ENCODE results near the gene CLSTN1. TPM values are rescaled to one million over a fixed set of nuclear protein-coding genes. Genes with fewer than 3 reads are reported as not detected.
"Not testable (repeated sequence)": the region's sequence is repeated elsewhere in the genome, so short reads cannot be mapped to it uniquely, and the experiment has no call there.

The CLSTN1 gene
- total RNA-seq, 1 donor from 2014 or later, result 121 TPM

DNA sequence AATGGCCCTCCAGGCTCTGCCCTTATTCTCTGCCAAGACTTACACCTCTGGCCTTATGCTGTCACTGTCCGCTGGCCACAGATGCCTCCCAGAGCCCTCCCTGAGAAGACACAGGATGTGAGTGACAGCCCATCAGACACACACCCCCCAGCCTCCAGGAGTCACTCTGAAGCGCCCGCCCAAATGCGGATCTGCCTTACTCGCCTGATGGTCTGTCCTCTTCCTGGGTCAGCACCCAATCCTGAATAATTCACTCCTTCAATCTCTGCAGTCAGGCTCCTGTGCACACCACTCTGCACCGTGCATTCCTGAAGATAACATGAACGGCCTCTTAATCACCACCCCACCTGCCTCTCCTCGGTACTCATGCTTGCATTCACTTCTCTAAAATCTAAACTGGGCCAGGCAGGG, 14.7 kb downstream of the CLSTN1 start:
- DNase-seq (ENCODE audit: low spot score), result no peak
- ATAC-seq, result peak; percentile 20
- intact Hi-C loops (cut with DNase I), result no loop called here

DNA sequence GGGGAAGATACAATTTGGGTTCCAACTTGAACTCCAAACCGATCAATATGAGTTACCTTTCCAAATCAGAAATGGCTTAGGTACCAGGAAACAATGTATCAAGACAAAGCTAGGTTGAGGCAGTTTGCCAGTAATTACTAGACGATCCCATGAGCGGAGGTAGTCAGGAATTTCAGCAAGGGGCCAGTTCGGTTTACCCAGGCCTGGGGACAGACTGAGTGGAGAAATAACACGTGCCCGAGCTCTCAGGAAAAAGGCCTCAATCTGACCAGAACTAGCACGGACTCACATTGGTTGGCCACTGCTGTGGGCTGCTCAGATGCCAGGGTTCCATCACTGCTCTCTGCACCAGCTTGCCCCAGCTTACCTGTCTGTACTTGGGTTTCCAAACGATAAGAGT, 15.3 kb downstream of the CLSTN1 start:
- intact Hi-C loops (cut with DNase I), result no loop called here
- ATAC-seq (no peak), DNase-seq (ENCODE audit: low spot score) (no peak)

- intact Hi-C loops (cut with DNase I), result no loop called here
- DNase-seq (ENCODE audit: low spot score) (no peak), ATAC-seq (no peak)
Observed at GRCh38 chr1:9807541-9807940, 16.2 kb downstream of the CLSTN1 start.

DNA sequence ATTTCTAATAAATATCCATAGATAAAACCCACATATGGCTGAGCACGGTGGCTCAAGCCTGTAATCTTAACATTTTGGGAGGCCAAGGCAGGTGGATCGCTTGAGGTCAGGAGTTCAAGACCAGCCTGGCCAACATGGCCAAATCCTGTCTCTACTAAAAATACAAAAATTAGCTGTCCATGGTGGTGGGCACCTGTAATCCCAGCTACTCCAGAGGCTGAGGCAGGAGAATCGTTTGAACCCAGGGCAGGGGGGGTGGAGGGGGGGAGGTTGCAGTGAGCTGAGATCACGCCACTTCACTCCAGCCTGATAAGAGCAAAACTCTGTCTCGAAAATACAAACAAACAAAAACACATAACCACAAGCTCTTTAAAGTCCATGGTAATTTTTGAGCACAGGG, 17.8 kb downstream of the CLSTN1 start:
- intact Hi-C loops (cut with DNase I); DNase-seq (ENCODE audit: low spot score); ATAC-seq: not testable (repeated sequence)

GRCh38 chr1:9805006-9805508, 18.7 kb downstream of the CLSTN1 start:
- intact Hi-C loops (cut with DNase I), result no loop called here
- ATAC-seq (no peak), DNase-seq (ENCODE audit: low spot score) (no peak)

- DNase-seq (ENCODE audit: low spot score); intact Hi-C loops (cut with DNase I); ATAC-seq: not testable (repeated sequence)
Observed at GRCh38 chr1:9803003-9803918, 20.5 kb downstream of the CLSTN1 start.

- ATAC-seq, result no peak
- intact Hi-C loops (cut with DNase I), result no loop called here
Observed at GRCh38 chr1:9801909-9802308, 21.9 kb downstream of the CLSTN1 start.

GRCh38 chr1:9798236-9799130, 25.3 kb downstream of the CLSTN1 start:
- intact Hi-C loops (cut with DNase I), result no loop called here
- DNase-seq (ENCODE audit: low spot score) (no peak), ATAC-seq (peak; percentile 84)

More at GRCh38 chr1:9801909-9802308, 21.9 kb downstream of the CLSTN1 start:
- DNase-seq (ENCODE audit: low spot score), result no peak

DNA sequence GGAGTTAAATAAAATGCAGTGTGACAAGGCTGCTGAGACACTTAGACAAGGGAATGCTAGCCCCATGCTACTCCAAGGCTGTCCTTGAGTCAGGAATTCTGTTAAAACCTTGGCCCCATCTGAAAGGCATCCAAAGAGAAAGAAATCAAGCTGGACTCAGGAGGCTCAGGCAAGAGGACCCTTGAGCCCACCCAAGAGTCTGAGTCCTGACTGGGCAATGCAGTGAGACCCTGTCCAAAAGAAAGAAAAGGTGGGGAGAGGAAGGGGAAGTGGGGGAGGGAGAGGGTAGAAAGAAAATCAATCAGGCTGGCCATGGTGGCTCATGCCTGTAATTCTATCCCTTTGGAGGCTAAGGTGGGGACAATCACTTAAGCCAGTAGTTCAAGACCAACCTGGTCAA, 26.7 kb downstream of the CLSTN1 start:
- intact Hi-C loops (cut with DNase I), result no loop called here
- no peak for ATAC-seq
- no peak for DNase-seq (ENCODE audit: low spot score)

GRCh38 chr1:9794081-9794480, 29.7 kb downstream of the CLSTN1 start:
- intact Hi-C loops (cut with DNase I), result no loop called here
- no peak for DNase-seq (ENCODE audit: low spot score)

DNA sequence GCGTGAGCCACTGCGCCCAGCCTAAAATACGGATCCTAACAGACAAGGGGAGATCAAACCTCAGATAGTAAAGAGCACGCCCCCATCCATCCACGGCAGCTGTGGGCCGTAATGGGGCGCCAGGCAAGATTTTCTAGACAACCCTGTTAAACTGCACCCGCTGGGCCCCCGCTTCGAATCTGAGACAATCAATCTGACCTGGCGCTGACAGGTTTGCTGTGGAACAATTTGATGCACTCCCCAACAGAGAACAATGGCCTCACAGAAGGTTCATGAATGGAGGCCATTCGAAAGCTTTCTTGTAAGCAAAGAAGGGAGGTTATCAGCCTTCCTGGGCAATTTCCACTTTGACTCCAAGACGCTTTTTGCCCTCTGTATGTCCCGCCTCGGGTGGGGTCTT, 30.5 kb downstream of the CLSTN1 start:
- no peak for ATAC-seq
- DNase-seq (ENCODE audit: low spot score), result no peak
- intact Hi-C loops (cut with DNase I), result no loop called here

More at GRCh38 chr1:9794081-9794480, 29.7 kb downstream of the CLSTN1 start:
- ATAC-seq, result no peak

DNA sequence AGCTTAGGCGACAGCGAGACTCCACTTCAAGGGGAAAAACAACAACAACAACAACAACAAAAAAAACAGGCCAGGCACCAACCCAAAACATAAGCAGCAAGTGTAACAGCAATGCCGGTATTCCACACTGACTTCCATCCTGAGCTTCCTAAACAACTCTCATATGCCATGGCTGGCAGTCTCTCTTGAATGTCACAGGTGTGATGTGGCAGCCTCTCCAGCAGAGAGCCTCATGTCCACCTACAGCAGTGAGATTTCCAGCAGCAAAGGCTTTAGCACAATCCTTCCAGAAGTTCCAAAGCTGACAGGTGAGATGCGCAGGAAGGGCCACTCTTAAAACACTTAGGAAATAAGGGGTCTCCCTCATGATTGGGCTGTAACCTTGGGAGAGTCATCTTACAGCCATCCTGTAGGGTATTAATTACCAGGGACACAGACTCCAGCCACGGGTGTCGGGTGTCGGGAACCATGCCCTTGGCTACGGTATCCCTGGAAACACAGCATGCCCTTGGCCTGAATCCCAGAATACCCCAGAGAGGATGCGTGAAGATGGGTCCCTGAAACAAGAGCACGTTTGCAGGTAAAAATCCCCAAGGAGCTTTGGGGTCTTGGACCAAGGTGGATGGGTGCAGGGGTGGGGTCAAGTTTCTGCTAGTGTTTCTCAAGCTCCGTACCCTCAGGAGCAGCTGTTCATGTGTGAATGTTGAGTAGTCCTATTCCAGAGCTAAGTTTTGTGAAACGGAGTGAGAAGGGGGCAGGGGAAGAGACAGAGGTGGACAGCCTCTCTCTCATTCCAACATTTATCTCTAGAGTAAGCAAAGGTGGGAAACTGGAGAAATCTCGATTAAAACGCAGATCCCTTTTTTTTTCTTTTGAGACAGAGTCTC, 31.4 kb downstream of the CLSTN1 start:
- intact Hi-C loops (cut with DNase I), result no loop called here
- ATAC-seq, result no peak
- DNase-seq (ENCODE audit: low spot score), result no peak

- DNase-seq (ENCODE audit: low spot score); ATAC-seq; intact Hi-C loops (cut with DNase I): not testable (repeated sequence)
Observed at GRCh38 chr1:9789700-9790099, 34.1 kb downstream of the CLSTN1 start.

DNA sequence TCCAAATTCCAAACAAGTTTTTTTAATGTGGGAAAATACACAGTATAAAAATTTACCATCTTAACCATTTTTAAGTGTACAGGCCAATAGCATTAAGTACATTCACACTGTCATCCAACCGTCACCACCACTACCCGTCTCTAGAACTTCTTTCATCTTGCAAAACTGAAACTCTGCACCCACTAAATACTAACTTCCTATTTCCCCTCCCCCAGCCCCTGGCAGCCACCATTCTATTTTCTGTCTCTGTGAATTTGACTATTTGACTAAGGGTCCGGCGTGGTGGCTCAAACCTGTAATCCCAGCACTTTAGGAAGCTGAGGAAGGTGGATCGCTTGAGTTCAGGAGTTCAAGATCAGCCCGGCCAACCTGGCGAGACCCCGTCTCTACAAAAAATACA, 36.1 kb downstream of the CLSTN1 start:
- ATAC-seq (no peak), DNase-seq (ENCODE audit: low spot score) (no peak)
- intact Hi-C loops (cut with DNase I), result no loop called here

DNA sequence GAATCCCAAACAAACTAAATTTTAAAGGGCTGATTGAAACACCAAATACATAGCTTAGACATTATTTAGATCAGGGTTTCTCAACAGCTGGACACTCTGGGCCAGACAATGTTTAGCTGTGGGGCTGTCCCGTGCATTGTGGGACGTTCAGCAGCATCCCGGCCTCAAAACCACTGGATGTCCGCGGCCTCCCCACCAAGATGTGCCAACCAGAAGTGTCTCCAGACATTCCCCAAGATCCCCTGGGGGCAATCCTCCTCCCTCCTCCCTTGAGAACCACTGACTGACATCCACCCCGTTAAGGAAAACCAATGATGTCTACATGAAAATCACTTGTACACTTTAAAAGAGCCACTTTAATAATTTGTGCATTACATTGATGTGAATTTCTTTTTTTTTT, 38.4 kb downstream of the CLSTN1 start:
- no peak for ATAC-seq
- intact Hi-C loops (cut with DNase I), result no loop called here

DNA sequence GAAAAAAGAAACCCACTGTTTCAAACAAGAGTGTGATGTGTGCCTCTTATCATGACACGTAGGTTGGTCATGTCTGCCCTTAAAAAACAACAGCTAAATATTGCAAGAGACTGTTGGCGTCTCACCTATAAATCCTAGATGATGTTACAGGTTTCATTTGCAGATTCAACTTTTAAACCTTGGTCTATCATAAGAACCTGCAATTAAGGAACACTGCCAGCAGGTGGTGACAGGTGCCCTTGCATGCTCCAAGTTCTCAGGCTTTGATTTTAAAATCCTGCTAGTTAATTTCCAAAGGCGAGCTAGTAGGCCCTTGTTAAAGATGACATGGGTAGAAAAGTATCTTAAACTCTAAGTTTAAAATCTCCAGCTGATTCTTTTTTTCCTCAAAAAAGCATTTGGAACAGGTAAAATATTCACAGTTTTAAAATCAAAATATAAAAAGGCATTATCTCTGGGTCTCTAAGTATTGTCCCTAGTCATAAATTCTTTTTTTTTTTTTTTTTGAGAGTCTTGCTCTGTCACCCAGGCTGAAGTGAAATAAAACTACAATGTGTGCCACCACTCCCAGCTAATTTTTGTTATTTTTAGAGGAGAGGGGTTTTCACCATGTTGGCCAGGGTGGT, 39.1 kb downstream of the CLSTN1 start:
- DNase-seq (ENCODE audit: low spot score) (no peak), ATAC-seq (no peak)
- intact Hi-C loops (cut with DNase I), result no loop called here

More for the DNA sequence above, 38.4 kb downstream of the CLSTN1 start:
- no peak for DNase-seq (ENCODE audit: low spot score)

DNA sequence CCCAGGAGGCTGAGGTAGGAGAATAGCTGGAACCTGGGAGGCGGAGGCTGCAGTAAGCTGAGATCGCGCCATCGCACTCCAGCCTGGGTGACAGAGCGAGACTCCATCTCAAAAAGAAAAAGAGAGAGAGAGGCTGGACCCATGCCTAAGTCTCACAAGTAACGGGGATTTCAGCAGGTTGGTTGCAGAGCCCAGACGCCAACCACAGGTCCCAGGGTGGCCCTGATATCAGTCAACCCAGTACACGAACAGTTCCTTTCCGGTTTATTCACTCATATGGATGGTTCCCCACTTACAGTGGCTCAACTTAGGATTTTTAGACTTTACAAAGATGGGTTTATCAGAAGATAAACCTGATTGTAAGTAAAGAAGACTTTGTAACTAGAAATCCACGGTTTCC, 40.9 kb downstream of the CLSTN1 start:
- intact Hi-C loops (cut with DNase I), result no loop called here
- ATAC-seq (no peak), DNase-seq (ENCODE audit: low spot score) (no peak)

DNA sequence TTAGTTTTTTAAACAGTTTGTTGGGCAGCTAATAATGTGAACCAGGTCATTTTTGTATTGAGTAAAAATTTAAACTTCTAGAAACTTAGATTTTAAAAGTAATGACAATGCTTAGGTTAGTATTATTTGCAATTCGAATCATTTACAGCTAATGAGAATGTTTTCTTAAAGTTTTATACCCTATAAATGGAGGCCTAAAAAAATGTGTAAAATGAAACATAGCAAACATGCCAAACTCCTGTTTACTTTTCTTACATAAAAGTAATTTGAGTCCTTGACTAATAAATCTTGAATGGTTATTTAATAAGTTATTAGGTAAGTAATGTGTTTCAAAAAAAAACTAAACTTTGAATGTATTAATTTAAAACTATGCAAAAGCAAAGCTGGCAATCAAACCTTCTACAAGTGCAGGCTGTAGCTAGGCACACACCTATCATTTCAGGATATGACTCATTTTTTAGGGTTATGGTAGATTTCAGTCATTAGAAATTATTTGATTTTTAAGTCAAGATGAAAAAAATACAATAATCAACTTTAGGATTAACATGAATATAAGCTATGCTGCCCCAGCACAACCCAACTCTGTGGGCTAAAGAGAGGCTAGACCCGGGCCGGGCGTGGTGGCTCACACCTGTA, 41.5 kb downstream of the CLSTN1 start:
- intact Hi-C loops (cut with DNase I), result no loop called here
- no peak for ATAC-seq
- DNase-seq (ENCODE audit: low spot score), result no peak
